ENCODE data around the gene HOXC10.

The HOXC10 gene

DNA sequence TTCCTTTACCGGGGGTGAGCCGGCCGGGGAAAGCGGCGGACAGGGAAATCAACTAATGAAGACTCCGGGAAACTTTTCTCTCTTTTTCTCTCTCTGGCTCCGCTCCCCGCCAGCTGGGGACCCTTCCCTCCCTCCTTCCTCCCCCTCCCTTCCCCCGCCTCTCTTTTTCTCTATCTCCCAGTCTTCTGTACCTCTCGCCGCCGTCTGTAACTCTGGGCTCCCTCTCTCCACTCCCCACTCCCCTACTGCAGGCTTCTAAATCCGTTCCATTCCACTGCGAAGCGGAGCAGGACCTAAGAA is 18.9 kb upstream of the HOXC10 start:
- Mint-ChIP-seq H3K4me3 (no peak overlapping the region), H3K4me1 (ENCODE audit: low read depth) (peaks cover 29% of the 10 kb centered on the region), H3K9me3 (peaks cover 9% of the 10 kb centered on the region), H3K27me3 (peaks cover 95% of the 10 kb centered on the region), H3K27ac (no peak overlapping the region), H3K36me3 (ENCODE audit: low read depth) (no peaks in the 10 kb centered on the region)
- intact Hi-C loops (cut with micrococcal nuclease): no loop called here

DNA sequence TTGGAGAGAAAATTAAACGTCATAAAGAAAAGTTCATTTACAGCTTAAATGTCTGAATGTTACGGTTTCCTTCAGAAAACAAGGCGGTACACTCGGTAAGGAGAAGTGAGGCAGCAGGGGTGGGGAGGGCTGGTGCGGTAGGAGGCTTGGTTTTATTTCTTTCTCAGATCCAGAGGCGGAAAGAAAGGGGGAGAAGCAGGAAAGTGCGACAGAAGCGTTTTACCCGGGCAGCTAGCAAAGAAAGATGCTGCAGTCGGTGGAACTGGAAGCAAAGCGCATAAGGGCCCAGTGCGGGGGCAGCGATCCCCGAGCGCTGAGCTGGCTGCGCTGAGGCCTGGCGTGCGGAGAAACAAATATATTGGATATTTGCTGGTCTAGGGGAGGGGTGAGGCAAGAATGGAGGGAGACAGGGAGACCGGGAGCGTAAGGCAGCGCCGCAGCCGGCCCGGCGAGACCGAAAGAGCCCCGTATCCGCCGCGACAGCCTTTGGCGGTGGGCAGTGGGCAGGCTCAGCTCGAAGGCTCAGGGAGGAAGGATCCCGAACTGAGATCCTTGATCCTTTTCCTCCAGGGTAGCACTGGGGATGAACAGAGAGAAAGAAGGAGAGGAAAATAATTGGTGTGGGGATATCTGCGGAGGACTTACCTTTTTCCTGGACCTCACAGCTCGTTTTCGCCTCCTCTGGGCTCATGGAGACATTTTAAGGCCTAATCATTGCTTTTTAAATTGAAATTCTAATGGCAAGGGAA is 18.4 kb upstream of the HOXC10 start:
- no peak overlapping the region for H3K27ac Mint-ChIP-seq
- intact Hi-C loops (cut with micrococcal nuclease): no loop called here
- H3K4me3 Mint-ChIP-seq: no peak overlapping the region
- peaks cover 9% of the 10 kb centered on the region for H3K9me3 Mint-ChIP-seq
- peaks cover 29% of the 10 kb centered on the region for H3K4me1 Mint-ChIP-seq (ENCODE audit: low read depth)
- no peaks in the 10 kb centered on the region for H3K36me3 Mint-ChIP-seq (ENCODE audit: low read depth)
- peaks cover 95% of the 10 kb centered on the region for H3K27me3 Mint-ChIP-seq

DNA sequence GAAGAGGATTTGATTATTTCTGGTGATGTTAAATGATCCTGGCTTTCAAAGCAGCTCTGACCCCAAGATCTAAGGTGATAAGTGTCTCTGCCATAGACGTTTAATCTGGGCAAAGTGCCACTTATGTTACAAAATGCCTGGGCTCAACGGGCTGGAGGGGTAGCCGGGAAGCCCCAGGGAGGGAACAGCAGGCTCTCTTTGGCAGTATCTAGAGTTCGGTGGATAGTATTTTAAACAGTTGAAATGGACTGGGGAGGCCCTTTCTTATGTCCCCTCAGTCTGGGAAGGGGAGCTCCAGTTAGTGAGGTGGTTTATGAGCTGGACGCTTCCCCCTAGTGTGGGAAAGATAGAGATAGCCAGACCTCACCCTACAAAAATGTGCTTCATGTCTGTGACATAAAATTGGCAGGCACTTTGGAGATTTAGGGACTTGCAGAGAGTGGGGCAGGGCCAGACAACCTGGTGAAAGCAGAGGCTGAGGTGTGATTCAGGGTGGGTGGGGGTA is 17.5 kb upstream of the HOXC10 start:
- Mint-ChIP-seq H3K9me3 (peaks cover 9% of the 10 kb centered on the region), H3K4me1 (ENCODE audit: low read depth) (peaks cover 29% of the 10 kb centered on the region), H3K4me3 (no peak overlapping the region), H3K36me3 (ENCODE audit: low read depth) (no peaks in the 10 kb centered on the region), H3K27me3 (peaks cover 100% of the 10 kb centered on the region), H3K27ac (no peak overlapping the region)
- intact Hi-C loops (cut with micrococcal nuclease): no loop called here

DNA sequence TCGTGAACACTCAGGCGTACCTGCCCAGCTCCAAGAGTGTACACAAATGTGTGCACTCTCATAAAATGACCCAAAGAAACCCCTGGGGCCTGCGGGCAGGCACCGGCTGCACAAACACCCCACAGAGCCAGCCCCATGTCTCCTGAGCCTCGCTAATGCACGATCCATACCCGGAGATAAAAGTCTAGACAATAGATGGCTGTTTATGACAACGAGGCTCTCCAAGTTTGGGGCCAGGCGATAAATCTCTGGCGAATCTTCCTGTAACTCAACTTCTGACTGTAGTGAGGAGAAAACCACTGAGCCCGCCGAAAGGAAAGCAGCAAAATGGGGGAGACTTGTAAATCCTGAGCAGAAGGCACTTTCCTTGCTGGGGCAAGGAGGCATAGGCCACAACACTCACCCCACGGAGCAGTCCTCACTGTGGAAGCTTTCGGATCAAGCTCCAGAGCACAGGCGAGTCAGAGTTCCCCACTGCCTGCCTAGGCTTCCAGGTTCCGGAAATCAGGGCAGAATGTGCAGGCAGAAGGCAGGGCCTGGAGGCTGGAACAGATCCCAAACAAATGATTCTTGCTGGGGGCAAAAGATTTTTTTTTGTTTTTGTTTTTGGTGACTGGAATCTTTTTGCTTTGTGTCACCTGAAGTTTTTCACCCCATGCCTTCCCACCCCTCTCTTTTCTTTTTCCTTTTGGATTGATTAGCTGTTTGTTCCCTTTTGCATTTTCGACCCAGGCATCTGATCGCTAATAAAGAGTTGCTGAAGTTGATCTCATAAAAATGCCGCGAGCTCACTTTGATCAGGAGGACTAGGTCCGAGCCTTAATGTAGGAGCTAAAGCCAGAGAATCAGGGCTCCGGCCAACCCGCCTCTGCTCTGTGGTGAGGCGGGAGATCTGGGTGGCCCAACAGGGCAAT is 16.5 kb upstream of the HOXC10 start:
- intact Hi-C loops (cut with micrococcal nuclease): no loop called here
- H3K4me3 Mint-ChIP-seq: no peak overlapping the region
- no peak overlapping the region for H3K27ac Mint-ChIP-seq
- peaks cover 100% of the 10 kb centered on the region for H3K27me3 Mint-ChIP-seq
- H3K4me1 Mint-ChIP-seq (ENCODE audit: low read depth): peaks cover 35% of the 10 kb centered on the region
- H3K36me3 Mint-ChIP-seq (ENCODE audit: low read depth): no peaks in the 10 kb centered on the region
- H3K9me3 Mint-ChIP-seq: peaks cover 9% of the 10 kb centered on the region

DNA sequence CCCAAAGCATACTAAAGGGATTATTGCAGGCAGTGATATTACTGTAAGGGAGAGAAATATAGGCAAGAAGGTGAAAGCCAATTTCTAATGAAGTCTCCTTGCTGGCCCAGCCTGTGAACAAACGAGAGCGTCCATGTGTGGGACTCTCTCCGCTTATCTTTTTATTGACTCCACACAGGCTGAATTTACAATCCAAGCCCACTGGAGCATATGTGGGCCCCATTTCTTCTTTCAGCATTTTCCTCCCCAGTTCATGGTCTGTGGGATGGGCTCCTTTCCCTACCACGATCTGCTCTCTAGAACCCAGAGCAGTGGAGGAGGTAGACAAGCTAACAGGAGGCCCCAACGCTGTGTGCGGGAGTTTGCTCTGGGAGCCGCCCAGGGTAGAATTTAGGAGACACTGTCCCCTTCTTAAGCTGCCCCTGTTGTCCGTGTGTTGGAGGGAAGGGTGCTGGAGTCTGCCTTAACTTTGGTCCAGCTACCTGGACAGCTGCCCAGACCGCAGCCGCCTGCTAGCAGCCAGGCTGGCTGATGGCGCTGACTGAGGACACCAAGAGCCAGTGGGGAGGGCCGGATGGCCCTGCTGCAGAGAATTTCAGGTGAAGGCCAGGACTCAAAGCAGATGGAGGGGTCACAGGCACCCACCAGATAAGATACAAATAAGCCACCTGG is 15.2 kb upstream of the HOXC10 start:
- intact Hi-C loops (cut with micrococcal nuclease): no loop called here
- Mint-ChIP-seq H3K9me3 (peaks cover 9% of the 10 kb centered on the region), H3K27me3 (peaks cover 99% of the 10 kb centered on the region), H3K36me3 (ENCODE audit: low read depth) (no peaks in the 10 kb centered on the region), H3K4me3 (no peak overlapping the region), H3K27ac (no peak overlapping the region), H3K4me1 (ENCODE audit: low read depth) (peaks cover 25% of the 10 kb centered on the region)

DNA sequence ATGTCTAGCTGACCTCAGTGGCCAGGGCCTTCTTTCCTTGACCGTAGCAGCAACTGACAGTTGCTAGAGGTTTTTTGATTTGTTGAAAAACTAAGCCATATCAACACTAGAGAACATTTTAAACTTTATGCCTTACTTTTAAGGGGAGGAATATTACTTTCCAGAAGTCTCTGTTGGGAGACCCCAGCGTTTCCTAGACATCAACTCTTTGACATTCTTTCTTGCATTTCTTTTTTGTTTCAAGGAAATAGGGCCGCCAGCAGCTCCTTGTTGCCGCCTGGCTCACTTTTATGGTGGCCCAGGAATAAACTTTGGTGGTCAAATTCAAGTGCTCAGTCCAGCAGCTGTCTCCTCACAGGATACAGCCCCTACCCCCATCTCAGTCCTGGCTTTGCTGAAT is 14.5 kb upstream of the HOXC10 start:
- H3K9me3 Mint-ChIP-seq: peaks cover 5% of the 10 kb centered on the region
- H3K36me3 Mint-ChIP-seq (ENCODE audit: low read depth): no peaks in the 10 kb centered on the region
- H3K4me1 Mint-ChIP-seq (ENCODE audit: low read depth): peaks cover 22% of the 10 kb centered on the region
- intact Hi-C loops (cut with micrococcal nuclease): no loop called here
- no peak overlapping the region for H3K4me3 Mint-ChIP-seq
- H3K27me3 Mint-ChIP-seq: peaks cover 99% of the 10 kb centered on the region
- H3K27ac Mint-ChIP-seq: no peak overlapping the region

DNA sequence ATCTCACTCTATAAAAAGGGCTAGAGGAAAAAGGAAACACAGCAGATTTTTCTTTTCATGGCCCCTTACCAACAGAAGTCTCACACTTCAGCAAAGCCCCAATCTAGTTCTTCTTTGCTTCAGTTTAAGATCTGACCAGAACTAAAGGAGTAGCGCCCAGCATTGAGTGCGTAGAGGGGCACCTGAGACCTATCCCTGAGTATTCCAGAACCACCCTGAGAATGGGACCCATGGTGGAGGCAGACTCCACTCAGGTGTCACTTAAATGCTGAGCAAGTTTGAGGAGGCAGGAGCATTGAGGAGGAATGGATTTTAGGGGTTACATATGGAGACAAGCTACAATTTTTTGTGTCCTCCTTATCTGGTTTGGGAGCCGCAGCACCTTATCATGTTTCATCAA is 13.8 kb upstream of the HOXC10 start:
- Mint-ChIP-seq H3K27ac (no peak overlapping the region), H3K36me3 (ENCODE audit: low read depth) (no peaks in the 10 kb centered on the region), H3K27me3 (peaks cover 99% of the 10 kb centered on the region), H3K4me1 (ENCODE audit: low read depth) (peaks cover 15% of the 10 kb centered on the region), H3K4me3 (no peak overlapping the region), H3K9me3 (no peaks in the 10 kb centered on the region)
- intact Hi-C loops (cut with micrococcal nuclease): no loop called here

DNA sequence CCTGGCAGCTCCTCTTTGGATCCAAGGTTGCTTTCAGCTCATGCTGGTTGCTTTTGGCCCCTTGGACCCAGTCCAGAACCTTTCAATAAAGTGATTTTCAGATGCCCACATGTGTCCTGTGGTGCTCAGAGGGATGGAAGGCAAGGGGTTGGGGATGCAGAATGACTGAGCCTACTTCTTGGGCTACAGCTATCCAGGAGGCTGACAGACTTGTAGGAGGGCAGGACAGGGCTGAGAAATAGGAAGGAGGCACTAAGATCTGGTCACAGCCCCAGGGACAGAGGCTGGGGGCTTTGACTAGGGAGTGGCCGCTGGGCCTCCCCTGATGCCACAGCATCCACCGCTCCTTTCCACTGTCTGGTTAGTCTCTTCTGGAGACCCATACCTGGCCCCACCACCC is 13.3 kb upstream of the HOXC10 start:
- Mint-ChIP-seq H3K4me1 (ENCODE audit: low read depth) (peaks cover 9% of the 10 kb centered on the region), H3K27ac (no peak overlapping the region), H3K4me3 (no peak overlapping the region), H3K9me3 (no peaks in the 10 kb centered on the region), H3K27me3 (peaks cover 99% of the 10 kb centered on the region), H3K36me3 (ENCODE audit: low read depth) (no peaks in the 10 kb centered on the region)
- intact Hi-C loops (cut with micrococcal nuclease): no loop called here

DNA sequence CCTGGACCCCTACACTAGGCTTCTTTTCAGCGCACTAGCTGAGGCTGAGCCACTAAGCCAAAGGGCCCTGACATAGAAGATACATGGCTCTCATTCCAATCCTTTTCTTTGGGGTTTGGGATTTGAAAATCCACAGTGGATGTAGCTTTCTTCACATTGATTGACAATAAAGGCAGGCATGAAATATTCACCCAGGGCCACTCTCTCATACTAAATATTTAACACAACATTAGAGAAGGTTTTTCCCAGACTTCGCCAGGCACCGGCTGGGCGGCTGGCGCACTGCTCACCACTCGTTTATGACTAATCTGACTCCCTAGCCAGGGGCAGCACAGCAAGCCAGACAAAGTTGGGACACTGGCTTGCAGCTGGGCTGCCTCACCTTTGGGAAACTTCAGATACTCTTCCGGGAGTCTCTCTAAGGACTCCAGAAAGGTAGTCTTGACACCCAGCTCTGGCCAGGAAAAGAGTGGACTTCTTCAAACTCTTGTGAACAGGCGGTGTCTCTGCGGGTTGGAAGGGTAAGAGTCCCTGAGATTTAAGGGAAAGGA is 12.7 kb upstream of the HOXC10 start:
- Mint-ChIP-seq H3K27ac (no peak overlapping the region), H3K9me3 (no peaks in the 10 kb centered on the region), H3K36me3 (ENCODE audit: low read depth) (no peaks in the 10 kb centered on the region), H3K4me3 (no peak overlapping the region), H3K27me3 (peaks cover 99% of the 10 kb centered on the region), H3K4me1 (ENCODE audit: low read depth) (peaks cover 7% of the 10 kb centered on the region)
- intact Hi-C loops (cut with micrococcal nuclease): no loop called here

DNA sequence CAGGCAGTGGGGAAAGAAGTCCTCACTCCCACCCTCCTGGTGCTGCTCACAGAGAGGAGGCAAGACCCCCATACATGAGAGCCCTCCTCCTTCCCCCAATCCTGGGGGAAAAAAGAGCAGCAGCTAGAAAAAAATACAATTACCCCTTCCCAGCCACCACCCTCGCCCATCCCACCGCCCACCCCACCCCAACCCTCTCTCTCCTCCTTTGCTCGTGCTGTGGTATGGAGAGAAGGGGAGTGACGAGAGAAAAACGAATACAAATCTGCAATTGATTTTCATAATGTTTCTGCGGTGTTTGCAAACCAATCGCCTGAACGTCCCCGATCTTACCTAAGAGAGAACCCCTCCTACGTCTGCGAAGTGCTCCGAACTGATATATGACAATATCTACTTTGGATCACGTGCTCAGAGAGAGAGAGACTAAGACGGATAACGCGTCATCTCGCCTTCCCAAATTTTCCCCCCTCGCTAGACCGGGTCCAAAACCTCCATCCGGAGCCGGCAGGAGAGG is 12.2 kb upstream of the HOXC10 start, which contains the start of gene HOXC11:
Gene HOXC11, plus strand, starts transcription at position 405 of the 514 bp plus-strand sequence. CDS start 116 bp downstream, outside the sequence.
- intact Hi-C loops (cut with micrococcal nuclease): no loop called here

DNA sequence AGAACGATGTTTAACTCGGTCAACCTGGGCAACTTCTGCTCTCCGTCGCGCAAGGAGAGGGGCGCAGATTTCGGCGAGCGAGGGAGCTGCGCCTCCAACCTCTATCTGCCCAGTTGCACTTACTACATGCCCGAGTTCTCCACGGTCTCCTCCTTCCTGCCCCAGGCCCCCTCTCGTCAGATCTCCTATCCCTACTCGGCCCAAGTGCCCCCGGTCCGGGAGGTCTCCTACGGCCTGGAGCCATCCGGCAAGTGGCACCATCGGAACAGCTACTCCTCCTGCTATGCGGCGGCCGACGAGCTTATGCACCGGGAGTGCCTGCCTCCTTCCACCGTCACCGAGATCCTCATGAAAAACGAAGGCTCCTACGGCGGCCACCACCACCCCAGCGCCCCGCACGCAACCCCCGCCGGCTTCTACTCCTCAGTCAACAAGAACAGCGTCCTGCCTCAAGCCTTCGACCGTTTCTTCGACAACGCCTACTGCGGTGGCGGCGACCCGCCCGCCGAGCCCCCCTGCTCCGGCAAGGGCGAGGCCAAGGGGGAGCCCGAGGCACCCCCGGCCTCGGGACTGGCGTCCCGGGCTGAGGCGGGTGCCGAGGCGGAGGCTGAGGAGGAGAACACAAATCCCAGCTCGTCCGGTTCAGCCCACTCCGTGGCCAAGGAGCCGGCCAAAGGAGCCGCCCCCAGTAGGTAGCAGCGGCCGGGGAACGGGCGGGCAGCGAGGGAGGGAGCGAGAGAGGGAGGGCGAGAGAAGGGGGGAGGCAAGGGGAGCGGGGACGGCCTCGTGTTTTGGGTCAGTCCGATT is 11.5 kb upstream of the HOXC10 start:
- H3K9me3 Mint-ChIP-seq: no peaks in the 10 kb centered on the region

More for the DNA sequence above, 12.2 kb upstream of the HOXC10 start, which contains the start of gene HOXC11:
- Mint-ChIP-seq H3K27me3 (peaks cover 99% of the 10 kb centered on the region), H3K36me3 (ENCODE audit: low read depth) (no peaks in the 10 kb centered on the region), H3K9me3 (no peaks in the 10 kb centered on the region), H3K4me1 (ENCODE audit: low read depth) (peaks cover 7% of the 10 kb centered on the region), H3K4me3 (peak within 1 kb of the TSS; percentile 66), H3K27ac (no peak within 1 kb of the TSS)

DNA sequence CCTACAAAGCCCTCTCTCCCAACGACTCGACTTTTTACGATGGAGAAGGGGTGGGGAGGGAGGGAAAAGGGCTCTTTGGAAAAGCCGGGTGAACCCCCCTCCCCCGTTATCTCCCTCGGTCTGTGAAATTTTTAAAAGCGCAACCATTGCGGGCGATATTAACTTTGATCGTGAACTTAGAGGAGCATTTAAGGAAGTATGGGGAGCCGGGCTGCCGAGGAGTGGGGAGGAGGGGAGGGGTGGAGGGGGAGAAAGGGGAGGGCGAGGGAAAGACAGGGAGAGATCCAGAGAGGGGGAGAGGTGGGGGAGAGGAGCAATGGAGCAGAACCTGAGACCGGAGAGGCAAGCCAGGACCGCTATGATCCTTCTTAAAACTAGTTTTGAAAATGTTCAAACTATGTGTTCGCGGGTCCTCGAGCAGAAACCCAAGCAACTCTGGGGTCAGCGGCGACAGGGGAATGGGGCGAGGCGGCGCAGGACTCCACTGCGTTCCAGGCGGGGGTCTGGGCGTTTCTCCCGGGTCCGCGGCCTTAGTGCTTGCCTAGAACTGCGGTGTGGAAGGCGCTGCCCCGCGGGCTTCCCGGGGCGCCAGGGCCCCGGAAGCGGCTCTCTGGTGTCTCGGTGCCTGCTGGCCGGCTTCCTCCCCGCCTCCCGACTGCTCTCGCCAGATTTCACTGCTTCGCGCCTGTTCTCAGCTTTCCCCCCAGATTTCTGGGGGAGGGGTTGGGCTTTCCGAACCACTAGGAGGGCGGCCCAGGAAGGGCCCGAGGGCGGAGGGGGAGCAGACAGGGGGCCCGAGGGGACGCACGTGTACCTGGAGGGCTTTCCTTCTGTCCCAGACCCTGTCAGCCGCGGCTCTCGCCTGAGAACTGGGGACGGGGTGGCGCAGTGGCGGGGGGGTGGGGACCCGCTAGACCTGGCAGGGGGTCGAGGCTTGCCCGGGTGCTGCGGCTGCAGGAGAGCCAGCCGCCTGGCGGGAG is 10.6 kb upstream of the HOXC10 start, which contains the start of gene HOTAIR:
Gene HOTAIR, minus strand, starts transcription at position 871 of the 980 bp plus-strand sequence.
- Mint-ChIP-seq H3K4me1 (ENCODE audit: low read depth) (peaks cover 7% of the 10 kb centered on the region), H3K27ac (peak within 1 kb of the TSS; percentile 39), H3K4me3 (peak within 1 kb of the TSS; percentile 66), H3K27me3 (peaks cover 99% of the 10 kb centered on the region), H3K36me3 (ENCODE audit: low read depth) (no peaks in the 10 kb centered on the region), H3K9me3 (no peaks in the 10 kb centered on the region)
- intact Hi-C loops (cut with micrococcal nuclease): no loop called here

More for the DNA sequence above, 11.5 kb upstream of the HOXC10 start:
- peaks cover 99% of the 10 kb centered on the region for H3K27me3 Mint-ChIP-seq
- intact Hi-C loops (cut with micrococcal nuclease): no loop called here
- H3K27ac Mint-ChIP-seq: no peak overlapping the region
- peaks cover 7% of the 10 kb centered on the region for H3K4me1 Mint-ChIP-seq (ENCODE audit: low read depth)
- no peaks in the 10 kb centered on the region for H3K36me3 Mint-ChIP-seq (ENCODE audit: low read depth)
- H3K4me3 Mint-ChIP-seq: peak overlapping the region; percentile 49
